Left hindlimb (tissue), 1 donor: ENCODE measurements around the gene ASB15.

ENCODE experiments used
- DNase-seq: peaks from one replicate; pipeline ENCODE4 v3.0.0-alpha.2; 2018

Gene ASB15

GRCh38 chr7:123637878-123638277 lies 36.3 kb downstream of the ASB15 start:
- no peak for DNase-seq

GRCh38 chr7:123639631-123640030 lies 38.0 kb downstream of the ASB15 start:
- DNase-seq, result no peak

GRCh38 chr7:123640583-123640982 lies 39.0 kb downstream of the ASB15 start:
- no peak for DNase-seq

GRCh38 chr7:123641901-123642300 lies 40.3 kb downstream of the ASB15 start:
- no peak for DNase-seq

GRCh38 chr7:123643495-123644441 lies 42.1 kb downstream of the ASB15 start:
- no peak for DNase-seq

- DNase-seq, result no peak
Observed at GRCh38 chr7:123645516-123645915, 43.9 kb downstream of the ASB15 start.

GRCh38 chr7:123647106-123647730 lies 45.6 kb downstream of the ASB15 start:
- DNase-seq, result no peak

- DNase-seq, result no peak
Observed at GRCh38 chr7:123649964-123650363, 48.3 kb downstream of the ASB15 start.

GRCh38 chr7:123650595-123650994 lies 49.0 kb downstream of the ASB15 start:
- DNase-seq, result no peak

- no peak for DNase-seq
Observed at GRCh38 chr7:123652406-123652805, 50.8 kb downstream of the ASB15 start.

GRCh38 chr7:123653162-123653561 lies 51.5 kb downstream of the ASB15 start:
- DNase-seq, result no peak

- DNase-seq, result no peak
Observed at GRCh38 chr7:123655614-123656013, 54.0 kb downstream of the ASB15 start, which contains the start of gene LMOD2. TSS of gene LMOD2 (plus strand) at chr7:123655866. CDS start at chr7:123655964, 98 bp downstream.

- DNase-seq, result no peak
Observed at GRCh38 chr7:123656544-123657303, 55.1 kb downstream of the ASB15 start.

- no peak for DNase-seq
Observed at GRCh38 chr7:123657304-123657685, 55.7 kb downstream of the ASB15 start.

- DNase-seq, result no peak
Observed at GRCh38 chr7:123658023-123658422, 56.4 kb downstream of the ASB15 start.

GRCh38 chr7:123660514-123661354 lies 59.1 kb downstream of the ASB15 start:
- no peak for DNase-seq

GRCh38 chr7:123661765-123662164 lies 60.1 kb downstream of the ASB15 start:
- no peak for DNase-seq

GRCh38 chr7:123662293-123662692 lies 60.7 kb downstream of the ASB15 start:
- DNase-seq, result no peak

GRCh38 chr7:123662755-123663154 lies 61.1 kb downstream of the ASB15 start:
- DNase-seq, result no peak

GRCh38 chr7:123663200-123663599 lies 61.6 kb downstream of the ASB15 start:
- DNase-seq, result no peak

GRCh38 chr7:123665157-123665556 lies 63.5 kb downstream of the ASB15 start:
- no peak for DNase-seq

- DNase-seq, result no peak
Observed at GRCh38 chr7:123665896-123666295, 64.3 kb downstream of the ASB15 start.
